Liver (tissue), 9 donors: ENCODE data around the gene C16orf89. TPM values are rescaled to one million over a fixed set of nuclear protein-coding genes. Genes with fewer than 3 reads are reported as not detected.
"Not testable (repeated sequence)": the region's sequence is repeated elsewhere in the genome, so short reads cannot be mapped to it uniquely, and the experiment has no call there.

Experiments used
- DNase-seq: peaks from one replicate; pipeline ENCODE4 v3.0.0-alpha.2; 2017; ENCODE audit warnings: low spot score
- H3K27ac ChIP-seq, 2 donors: one replicate each; pipeline ENCODE4 v1.7.0; 2013; ENCODE audit warnings: inconsistent platforms in 2 of 2, low read length in 2 of 2, control low read depth in 1 of 2, low read depth in 1 of 2, mild to moderate bottlenecking in 1 of 2
- H3K27me3 ChIP-seq, 4 donors: one replicate each; pipeline versions ENCODE4 v1.6.1 to v1.7.0; 2013; ENCODE audit warnings: low read length in 3 of 4, inconsistent platforms in 1 of 4, mild to moderate bottlenecking in 1 of 4, moderate library complexity in 1 of 4; ENCODE audit not compliant: control insufficient read depth in 4 of 4, insufficient read depth in 4 of 4
- H3K36me3 ChIP-seq, 4 donors: one replicate each; pipeline versions ENCODE4 v1.6.1 to v1.7.0; 2013; ENCODE audit warnings: low read length in 3 of 4, mild to moderate bottlenecking in 3 of 4, low read depth in 1 of 4, moderate library complexity in 1 of 4; ENCODE audit not compliant: control insufficient read depth in 4 of 4, insufficient read depth in 3 of 4
- H3K4me1 ChIP-seq, 4 donors: one replicate each; pipeline versions ENCODE4 v1.6.1 to v1.7.0; 2013; ENCODE audit warnings: low read length in 3 of 4, mild to moderate bottlenecking in 3 of 4, moderate library complexity in 1 of 4; ENCODE audit not compliant: control insufficient read depth in 4 of 4, insufficient read depth in 4 of 4
- H3K4me3 ChIP-seq, 3 donors: one replicate each; pipeline versions ENCODE4 v1.6.1 to v1.7.0; 2013; ENCODE audit warnings: low read length in 3 of 3, control low read depth in 1 of 3, low read depth in 1 of 3, mild to moderate bottlenecking in 1 of 3
- H3K9ac ChIP-seq, 2 donors: one replicate each; pipeline ENCODE4 v1.7.0; 2013; ENCODE audit warnings: low read length in 2 of 2, mild to moderate bottlenecking in 2 of 2, moderate library complexity in 2 of 2, control low read depth in 1 of 2, low read depth in 1 of 2
- H3K9me3 ChIP-seq, 4 donors: one replicate each; pipeline versions ENCODE4 v1.6.1 to v1.7.0; 2013; ENCODE audit warnings: low read length in 3 of 4; ENCODE audit not compliant: control insufficient read depth in 4 of 4
- ATF3 ChIP-seq: IDR thresholded peaks from 2 replicates; pipeline ENCODE4 v1.6.1; 2016; ENCODE audit warnings: antibody characterized with exemption
- EGR1 ChIP-seq, 2 donors: IDR thresholded peaks; 2 replicates each; pipeline ENCODE4 v1.6.1; 2016 to 2018; ENCODE audit warnings: antibody characterized with exemption in 2 of 2, low read depth in 2 of 2
- FOXA1 ChIP-seq: IDR thresholded peaks from 2 replicates; pipeline ENCODE4 v1.6.1; 2016; ENCODE audit warnings: antibody characterized with exemption
- FOXA2 ChIP-seq: IDR thresholded peaks from 2 replicates; pipeline ENCODE4 v1.6.1; 2016; ENCODE audit warnings: antibody characterized with exemption
- HNF4A ChIP-seq, 2 donors: conservative IDR thresholded peaks; 2 replicates each; pipeline ENCODE4 v1.6.1; 2016; ENCODE audit warnings: antibody characterized with exemption in 2 of 2, mild to moderate bottlenecking in 2 of 2
- JUND ChIP-seq, 2 donors: IDR thresholded peaks; 2 replicates each; pipeline ENCODE4 v1.6.1; 2016; ENCODE audit warnings: antibody characterized with exemption in 2 of 2
- NR2F2 ChIP-seq: IDR thresholded peaks from 2 replicates; pipeline ENCODE4 v1.6.1; 2016; ENCODE audit warnings: antibody characterized with exemption
- SP1 ChIP-seq: IDR thresholded peaks from 2 replicates; pipeline ENCODE4 v1.6.1; 2018; ENCODE audit warnings: antibody characterized with exemption, mild to moderate bottlenecking
- TAF1 ChIP-seq: conservative IDR thresholded peaks from 2 replicates; pipeline ENCODE4 v1.6.1; 2016; ENCODE audit warnings: antibody characterized with exemption, mild to moderate bottlenecking
- YY1 ChIP-seq: IDR thresholded peaks from 2 replicates; pipeline ENCODE4 v1.6.1; 2016; ENCODE audit warnings: antibody characterized with exemption, mild to moderate bottlenecking
- WGBS: extraction: QIAGEN DNeasy Blood & Tissue Kit; methylation state at CpG from one replicate; pipeline ENCODE4 v1.1.7; 2013; 5-methylcytosine and 5-hydroxymethylcytosine counted together
- polyA plus RNA-seq, 2 donors: library from polyadenylated mRNA; stranded (reverse) in 1 of 2; unstranded in 1 of 2; fragments of 200-250 nt in 1 of 2; fragments of >200 nt in 1 of 2; fragmentation: Nextera tagmentation in 1 of 2; extraction: Ambion mirVana in 1 of 2; gene quantifications; one replicate each; pipeline versions ENCODE4 v1.2.1 to v1.2.3, GENCODE V29; 2013 to 2015
- total RNA-seq, 2 donors: library from RNA; depleted of rRNA; stranded (reverse); fragments of >200 nt; gene quantifications; one replicate each; pipeline ENCODE4 v1.2.3, GENCODE V29; 2014
- TF ChIP-seq, protein P1 (sequence below): IDR thresholded peaks from 2 replicates; pipeline ENCODE4 v1.6.1; 2016; ENCODE audit warnings: antibody characterized with exemption
- TF ChIP-seq, protein P2 (sequence below): IDR thresholded peaks from 2 replicates; pipeline ENCODE4 v1.6.1; 2016; ENCODE audit warnings: antibody characterized with exemption
- donor health status: healthy.
- donor health status: healthy.
- donor health status: healthy.
- donor health status: healthy.
- donor health status: healthy.

The C16orf89 gene
- total and polyA plus RNA-seq, 4 donors: 0.25 to 0.61 TPM; not detected in 2

- not testable (repeated sequence) for H3K9me3 ChIP-seq, H3K27ac ChIP-seq, H3K4me1 ChIP-seq, DNase-seq, H3K36me3 ChIP-seq, H3K4me3 ChIP-seq, H3K27me3 ChIP-seq, H3K9ac ChIP-seq
- peak in 1 of 2 donors; percentile 29 for TF ChIP-seq HNF4A (conservative IDR thresholded peaks at IDR 0.05)
- WGBS: 91% methylated on average over 11 of the region's 11 CpGs
These were observed 21.2 kb downstream of the C16orf89 start for GRCh38 chr16:5044581-5044980.

GRCh38 chr16:5044011-5044540, 21.7 kb downstream of the C16orf89 start:
- Histone ChIP-seq H3K4me3 (no peak overlapping the region), H3K9me3 (no peaks in the 10 kb centered on the region), H3K27ac (no peak overlapping the region), H3K9ac (no peak overlapping the region), H3K36me3 (no peaks in the 10 kb centered on the region), H3K4me1 (no peaks in the 10 kb centered on the region), H3K27me3 (no peaks in the 10 kb centered on the region)
- 95% methylated on average over 8 of the region's 8 CpGs for WGBS
- no peak for TF ChIP-seq FOXA2
- TF ChIP-seq, protein P1, sequence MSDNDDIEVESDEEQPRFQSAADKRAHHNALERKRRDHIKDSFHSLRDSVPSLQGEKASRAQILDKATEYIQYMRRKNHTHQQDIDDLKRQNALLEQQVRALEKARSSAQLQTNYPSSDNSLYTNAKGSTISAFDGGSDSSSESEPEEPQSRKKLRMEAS: no peak
- TF ChIP-seq EGR1 (IDR thresholded peaks at IDR 0.05; ENCODE audit: low read depth in 2 of 2): no peak
- no peak for TF ChIP-seq FOXA1
- no peak for DNase-seq

GRCh38 chr16:5042574-5043171, 23.1 kb downstream of the C16orf89 start:
- no peak for DNase-seq

More at GRCh38 chr16:5042574-5043171, 23.1 kb downstream of the C16orf89 start:
- Histone ChIP-seq H3K9ac (no peak overlapping the region), H3K27me3 (no peaks in the 10 kb centered on the region), H3K9me3 (no peaks in the 10 kb centered on the region), H3K4me1 (no peaks in the 10 kb centered on the region), H3K4me3 (no peak overlapping the region), H3K27ac (no peak overlapping the region), H3K36me3 (no peaks in the 10 kb centered on the region)
- no peak for TF ChIP-seq EGR1 (IDR thresholded peaks at IDR 0.05; ENCODE audit: low read depth in 2 of 2)
- no peak for TF ChIP-seq TAF1
- no peak for TF ChIP-seq ATF3
- TF ChIP-seq YY1: no peak
- no peak for TF ChIP-seq JUND (IDR thresholded peaks at IDR 0.05)
- no peak for TF ChIP-seq NR2F2
- no peak for TF ChIP-seq FOXA1
- TF ChIP-seq, protein P2, sequence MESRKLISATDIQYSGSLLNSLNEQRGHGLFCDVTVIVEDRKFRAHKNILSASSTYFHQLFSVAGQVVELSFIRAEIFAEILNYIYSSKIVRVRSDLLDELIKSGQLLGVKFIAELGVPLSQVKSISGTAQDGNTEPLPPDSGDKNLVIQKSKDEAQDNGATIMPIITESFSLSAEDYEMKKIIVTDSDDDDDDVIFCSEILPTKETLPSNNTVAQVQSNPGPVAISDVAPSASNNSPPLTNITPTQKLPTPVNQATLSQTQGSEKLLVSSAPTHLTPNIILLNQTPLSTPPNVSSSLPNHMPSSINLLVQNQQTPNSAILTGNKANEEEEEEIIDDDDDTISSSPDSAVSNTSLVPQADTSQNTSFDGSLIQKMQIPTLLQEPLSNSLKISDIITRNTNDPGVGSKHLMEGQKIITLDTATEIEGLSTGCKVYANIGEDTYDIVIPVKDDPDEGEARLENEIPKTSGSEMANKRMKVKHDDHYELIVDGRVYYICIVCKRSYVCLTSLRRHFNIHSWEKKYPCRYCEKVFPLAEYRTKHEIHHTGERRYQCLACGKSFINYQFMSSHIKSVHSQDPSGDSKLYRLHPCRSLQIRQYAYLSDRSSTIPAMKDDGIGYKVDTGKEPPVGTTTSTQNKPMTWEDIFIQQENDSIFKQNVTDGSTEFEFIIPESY: no peak
- TF ChIP-seq SP1: no peak
- WGBS: 81% methylated on average over 14 of the region's 14 CpGs
